ENCODE measurements around the gene DST. TPM values are rescaled to one million over a fixed set of nuclear protein-coding genes. Genes with fewer than 3 reads are reported as not detected.
A peak's percentile ranks its signal among the peaks of the same experiment; 100 is the strongest.

The DST gene
- polyA plus RNA-seq, 1 of the 3 experiments (the other 2 are of a cell fraction) = 64.3 TPM

GRCh38 chr6:56605435-56605834, 37.3 kb downstream of the DST start:
- no peak overlapping the region for H3K4me2 ChIP-seq
- 100% methylated on average over 1 of the region's 1 CpG for WGBS (ENCODE audit: low lambda C conversion rate)
- no peak overlapping the region for H2AFZ ChIP-seq (ENCODE audit: low read depth)
- no peak for TF ChIP-seq USF2 (IDR thresholded peaks at IDR 0.05; ENCODE audit: borderline replicate concordance, low read depth, low read length)
- no peak for TF ChIP-seq ZBTB33 (IDR thresholded peaks at IDR 0.05; ENCODE audit: borderline replicate concordance, low read depth)
- TF ChIP-seq ELF1 (IDR thresholded peaks at IDR 0.05) = no peak
- no peak for TF ChIP-seq RFX5 (IDR thresholded peaks at IDR 0.05; ENCODE audit: low read length)
- TF ChIP-seq JUND (IDR thresholded peaks at IDR 0.05) = no peak
- no peak overlapping the region for H3K27ac ChIP-seq (ENCODE audit: low read depth in 2 of 2, low read length in 1 of 2)
- POLR2A ChIA-PET = no interaction called here
- H4K20me1 ChIP-seq (ENCODE audit: insufficient read depth) = no peaks in the 10 kb centered on the region
- CTCF ChIA-PET = interaction anchor here (4.8 kb wide), 1 partner anchor 9 kb away, joined by 29 read pairs; no protein-coding TSS in a partner anchor
- H3K9me3 ChIP-seq = no peaks in the 10 kb centered on the region
- no peaks in the 10 kb centered on the region for H3K27me3 ChIP-seq (ENCODE audit: insufficient read depth)
- no peak overlapping the region for H3K9ac ChIP-seq
- H3K79me2 ChIP-seq (ENCODE audit: insufficient read depth) = no peaks in the 10 kb centered on the region
- H3K9me2 ChIP-seq = no peaks in the 10 kb centered on the region
- no peak overlapping the region for H3K4me3 ChIP-seq (ENCODE audit: low read depth in 2 of 2, low read length in 1 of 2)
- H3K4me1 ChIP-seq (ENCODE audit: control insufficient read depth in 1 of 2, insufficient read depth in 2 of 2, low read depth in 1 of 2, low read length in 1 of 2) = peaks cover 0 to 5% of the 10 kb centered on the region in 2 experiments; a peak in 1 of 4 replicates
- DNase-seq = no peak
- H3K36me3 ChIP-seq (replicated peaks in 1 of 2; ENCODE audit: control insufficient read depth in 1 of 2, insufficient read depth in 2 of 2, low read length in 1 of 2) = peaks cover 73 to 90% of the 10 kb centered on the region in 2 experiments
- peaks cover 11% of the 10 kb centered on the region for H3F3A ChIP-seq (replicated peaks; ENCODE audit: insufficient read depth)

- no peaks in the 10 kb centered on the region for H3K27me3 ChIP-seq (ENCODE audit: insufficient read depth)
- H3K4me2 ChIP-seq = no peak overlapping the region
- peaks cover 18% of the 10 kb centered on the region for H3F3A ChIP-seq (replicated peaks; ENCODE audit: insufficient read depth)
- 80% methylated on average over 1 of the region's 1 CpG for WGBS (ENCODE audit: low lambda C conversion rate)
- ChIA-PET POLR2A (no interaction called here), CTCF (interaction anchor here (0.7 to 1.7 kb wide), 7 partner anchors 9 to 262 kb away, joined by 3 to 10 read pairs (median 4); no protein-coding TSS in a partner anchor)
- H3K4me3 ChIP-seq (ENCODE audit: low read depth in 2 of 2, low read length in 1 of 2) = no peak overlapping the region
- H2AFZ ChIP-seq (ENCODE audit: low read depth) = no peak overlapping the region
- no peak overlapping the region for H3K9ac ChIP-seq
- no peaks in the 10 kb centered on the region for H4K20me1 ChIP-seq (ENCODE audit: insufficient read depth)
- H3K9me2 ChIP-seq = no peaks in the 10 kb centered on the region
- no peak for DNase-seq
- no peaks in the 10 kb centered on the region for H3K79me2 ChIP-seq (ENCODE audit: insufficient read depth)
- H3K36me3 ChIP-seq (replicated peaks in 1 of 2; ENCODE audit: control insufficient read depth in 1 of 2, insufficient read depth in 2 of 2, low read length in 1 of 2) = peaks cover 73 to 90% of the 10 kb centered on the region in 2 experiments
- peaks cover 0 to 5% of the 10 kb centered on the region in 2 experiments; a peak in 1 of 4 replicates for H3K4me1 ChIP-seq (ENCODE audit: control insufficient read depth in 1 of 2, insufficient read depth in 2 of 2, low read depth in 1 of 2, low read length in 1 of 2)
- H3K27ac ChIP-seq (ENCODE audit: low read depth in 2 of 2, low read length in 1 of 2) = peak overlapping the region; percentile 0 to 22; a peak in 1 of 4 replicates
- H3K9me3 ChIP-seq = no peaks in the 10 kb centered on the region
- TF ChIP-seq SIN3A (IDR thresholded peaks at IDR 0.05; ENCODE audit: borderline replicate concordance, low read depth, low read length) = no peak
- TF ChIP-seq TAF1 (IDR thresholded peaks at IDR 0.05; ENCODE audit: borderline replicate concordance, low read depth, low read length) = no peak
- no peak for TF ChIP-seq SMC3 (IDR thresholded peaks at IDR 0.05; ENCODE audit: low read depth, low read length)
- TF ChIP-seq NRF1 (IDR thresholded peaks at IDR 0.05; ENCODE audit: low read depth, low read length) = no peak
- TF ChIP-seq ZBTB33 (IDR thresholded peaks at IDR 0.05; ENCODE audit: borderline replicate concordance, low read depth) = no peak
- TF ChIP-seq RXRA (IDR thresholded peaks at IDR 0.05; ENCODE audit: borderline replicate concordance, low read depth) = no peak
- no peak for TF ChIP-seq EP300 (IDR thresholded peaks at IDR 0.05; ENCODE audit: borderline replicate concordance in 1 of 2, low read depth in 1 of 2, low read length in 1 of 2)
- TF ChIP-seq CHD2 (IDR thresholded peaks at IDR 0.05; ENCODE audit: low read length, partially characterized antibody) = no peak
- TF ChIP-seq RFX5 (IDR thresholded peaks at IDR 0.05; ENCODE audit: low read length) = no peak
- TF ChIP-seq FOSL2 (IDR thresholded peaks at IDR 0.05; ENCODE audit: borderline replicate concordance, low read depth) = no peak
- TF ChIP-seq NFIC (IDR thresholded peaks at IDR 0.05; ENCODE audit: borderline replicate concordance) = no peak
- no peak for TF ChIP-seq MEF2A (IDR thresholded peaks at IDR 0.05; ENCODE audit: borderline replicate concordance, low read depth)
- no peak for TF ChIP-seq RAD21 (IDR thresholded peaks at IDR 0.05; ENCODE audit: low read length)
- no peak for TF ChIP-seq PBX3 (IDR thresholded peaks at IDR 0.05)
- no peak for TF ChIP-seq GABPA (IDR thresholded peaks at IDR 0.05; ENCODE audit: low read depth)
- TF ChIP-seq TCF12 (IDR thresholded peaks at IDR 0.05) = no peak
- TF ChIP-seq RCOR1 (IDR thresholded peaks at IDR 0.05; ENCODE audit: low read length) = no peak
These were observed 38.5 kb downstream of the DST start for GRCh38 chr6:56604186-56604585.

All from SK-N-SH (cell line).